ENCODE measurements around the gene TMIE.

- TF ChIP-seq CTCF (IDR thresholded peaks at IDR 0.05; ENCODE audit: low read depth, low read length) (no peak), EZH2phosphoT487 (IDR thresholded peaks at IDR 0.05; ENCODE audit: low read depth) (no peak)
These were observed 34.1 kb upstream of the TMIE start for GRCh38 chr3:46667061-46667621.
